NCI-H82 (cell line): ENCODE results near the gene SCGB3A1.

ENCODE experiments used
- DNase-seq: peaks from one replicate; lab custom pipeline; 2025; lab: John Stamatoyannopoulos, UW

Gene SCGB3A1

DNA sequence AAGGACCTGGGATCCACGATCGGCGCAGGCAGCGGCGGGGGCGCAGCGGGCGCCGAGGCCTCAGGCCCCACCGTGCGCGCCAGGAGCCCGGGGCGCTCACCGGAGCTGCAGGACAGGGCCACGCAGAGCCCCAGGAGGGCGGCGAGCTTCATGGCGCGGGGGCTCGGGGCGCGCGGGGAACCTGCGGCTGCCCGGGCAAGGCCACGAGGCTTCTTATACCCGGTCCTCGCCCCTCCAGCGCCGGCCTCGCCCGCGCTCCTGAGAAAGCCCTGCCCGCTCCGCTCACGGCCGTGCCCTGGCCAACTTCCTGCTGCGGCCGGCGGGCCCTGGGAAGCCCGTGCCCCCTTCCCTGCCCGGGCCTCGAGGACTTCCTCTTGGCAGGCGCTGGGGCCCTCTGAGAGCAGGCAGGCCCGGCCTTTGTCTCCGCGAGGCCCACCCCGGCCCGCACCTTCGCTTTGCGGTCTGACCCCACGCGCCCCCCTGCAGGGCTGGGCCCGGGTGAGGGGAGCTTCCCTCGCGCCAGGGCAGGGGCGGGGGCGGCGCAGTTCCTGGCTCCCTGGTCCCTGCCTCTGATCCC is at the start of gene SCGB3A1:
Gene SCGB3A1, minus strand, starts transcription at position 189 of the 577 bp plus-strand sequence. Its CDS starts 37 bp downstream, at position 152.
- no peak for DNase-seq

GRCh38 chr5:180640611-180640860 is 49.2 kb upstream of the SCGB3A1 start:
- no peak for DNase-seq

DNA sequence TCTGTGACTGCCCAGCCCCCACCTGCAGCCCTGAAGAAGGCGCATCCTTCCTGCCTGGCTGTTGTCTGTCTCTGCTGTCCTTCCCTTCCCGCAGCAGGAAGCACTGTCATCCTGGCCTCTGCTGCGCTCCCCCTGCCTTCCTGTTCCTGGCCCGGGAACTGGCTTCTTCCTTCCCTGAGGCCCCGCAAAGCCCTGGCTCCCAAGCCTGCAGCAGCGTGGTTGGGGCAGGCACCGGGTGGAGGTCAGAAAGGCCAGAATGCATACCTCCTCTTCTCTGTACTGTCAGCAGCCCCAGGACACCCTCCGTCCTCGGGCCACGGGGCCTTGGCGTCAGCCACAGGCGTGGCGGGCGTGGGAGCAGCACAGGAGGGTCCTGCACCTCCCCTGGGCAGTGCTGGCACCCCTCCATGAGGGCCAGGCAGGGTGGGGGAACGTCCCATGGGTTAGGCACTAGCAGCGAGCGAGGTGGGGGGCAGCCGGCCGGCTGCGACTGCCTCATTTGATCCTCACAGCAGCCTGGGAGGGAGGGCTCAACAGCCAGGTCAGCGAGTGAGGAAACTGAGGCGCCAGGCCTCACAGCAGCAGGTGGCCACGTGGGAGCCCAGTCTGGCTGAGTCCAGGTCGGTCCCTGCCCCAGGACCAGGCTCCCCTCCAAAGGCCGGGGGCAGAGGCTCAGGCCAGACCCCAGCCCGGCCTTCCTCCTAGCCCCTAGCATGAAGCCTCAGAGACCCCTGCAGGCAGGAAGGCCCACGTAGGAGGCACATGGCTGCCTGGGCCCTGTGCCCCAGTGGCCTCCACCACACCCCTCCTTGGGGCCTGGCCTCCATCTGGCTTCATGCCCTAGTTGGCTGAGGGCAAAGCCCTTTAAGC is 48.7 kb upstream of the SCGB3A1 start:
- DNase-seq: no peak

DNA sequence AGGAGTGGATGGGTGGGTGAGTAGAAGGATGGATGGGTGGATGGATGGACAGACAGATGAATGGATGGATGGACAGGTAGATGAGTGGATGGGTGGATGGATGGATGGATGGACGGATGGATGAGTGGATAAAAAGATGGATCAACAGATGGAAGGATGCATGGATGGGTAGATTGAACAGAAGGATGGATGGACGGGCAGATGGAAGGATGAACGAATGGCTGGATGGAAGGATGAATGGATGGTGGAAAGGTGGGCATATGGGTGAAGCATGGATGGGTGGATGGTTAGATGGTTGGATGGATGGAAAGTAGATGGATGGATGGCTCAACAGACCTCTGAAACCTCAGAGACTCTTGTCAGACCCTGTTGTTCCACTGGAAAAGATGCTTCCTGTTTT is 48.0 kb upstream of the SCGB3A1 start:
- no peak for DNase-seq

- DNase-seq: no peak
These were observed 46.8 kb upstream of the SCGB3A1 start for GRCh38 chr5:180637962-180638680.

- no peak for DNase-seq
These were observed 45.2 kb upstream of the SCGB3A1 start for GRCh38 chr5:180636403-180637075.

DNA sequence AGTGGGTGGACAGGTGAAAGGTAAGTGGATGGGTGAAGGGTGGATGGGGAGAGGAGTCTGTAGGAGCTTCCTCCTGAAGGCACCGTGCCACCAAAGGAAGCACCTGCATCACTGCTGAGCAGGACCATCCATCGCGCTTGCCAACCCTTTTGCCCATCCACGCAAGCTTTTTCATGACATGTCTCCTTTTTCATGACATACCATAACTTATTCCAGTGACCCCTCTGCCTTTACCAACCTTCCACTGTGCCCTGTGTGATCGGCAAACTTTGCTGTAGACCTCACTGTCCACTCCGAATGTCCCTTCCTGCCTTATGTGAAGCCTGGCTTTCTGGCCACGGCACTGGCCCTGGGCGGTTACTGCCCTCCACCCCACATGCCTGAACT is 44.7 kb upstream of the SCGB3A1 start:
- DNase-seq: no peak

DNA sequence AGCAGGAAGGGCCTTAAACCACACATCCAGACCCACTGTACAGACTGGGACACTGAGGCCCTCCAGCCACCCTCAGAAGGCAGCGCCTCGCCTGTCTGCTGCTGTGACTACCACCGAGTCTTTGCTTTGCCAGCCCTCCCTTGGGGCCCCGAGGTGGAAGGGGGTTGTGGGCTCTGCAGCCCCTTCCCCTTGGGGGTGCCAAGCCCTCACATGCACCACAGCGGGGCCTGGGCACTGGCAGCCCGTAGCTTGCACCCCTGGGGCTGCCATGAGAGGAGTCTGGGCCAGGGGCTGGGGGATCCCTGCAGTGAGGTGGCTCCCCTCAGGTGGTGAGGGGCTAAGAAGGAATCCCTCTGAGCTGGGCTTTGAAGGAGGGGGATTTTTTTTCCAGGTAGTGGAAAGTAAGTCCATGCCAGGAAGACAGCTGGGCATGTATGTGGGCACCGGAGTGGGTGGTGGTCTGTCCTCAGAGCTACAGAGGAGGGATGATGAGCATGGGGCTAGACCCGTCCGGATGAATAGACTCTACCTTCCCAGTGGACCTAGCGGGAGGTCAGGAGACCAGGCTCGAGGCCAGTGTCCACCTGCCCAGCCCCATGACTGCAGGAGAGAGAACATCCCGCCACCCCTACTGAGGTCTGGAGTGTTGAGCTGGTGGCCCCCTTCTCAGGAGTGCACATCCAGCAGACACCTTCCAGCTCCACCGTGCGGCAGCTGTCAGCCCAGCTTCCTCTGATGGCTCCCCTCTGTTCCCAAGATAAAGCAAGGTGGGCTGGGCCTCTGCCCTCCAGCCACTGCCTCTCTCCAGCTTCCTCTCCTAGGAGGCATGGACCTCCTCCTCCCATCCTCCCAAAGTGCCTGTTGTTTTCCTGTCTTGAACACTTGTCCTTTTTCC is 42.2 kb upstream of the SCGB3A1 start:
- no peak for DNase-seq

GRCh38 chr5:180632768-180633167 is 41.5 kb upstream of the SCGB3A1 start:
- no peak for DNase-seq

- DNase-seq: no peak
These were observed 40.5 kb upstream of the SCGB3A1 start for GRCh38 chr5:180631549-180632383.

DNA sequence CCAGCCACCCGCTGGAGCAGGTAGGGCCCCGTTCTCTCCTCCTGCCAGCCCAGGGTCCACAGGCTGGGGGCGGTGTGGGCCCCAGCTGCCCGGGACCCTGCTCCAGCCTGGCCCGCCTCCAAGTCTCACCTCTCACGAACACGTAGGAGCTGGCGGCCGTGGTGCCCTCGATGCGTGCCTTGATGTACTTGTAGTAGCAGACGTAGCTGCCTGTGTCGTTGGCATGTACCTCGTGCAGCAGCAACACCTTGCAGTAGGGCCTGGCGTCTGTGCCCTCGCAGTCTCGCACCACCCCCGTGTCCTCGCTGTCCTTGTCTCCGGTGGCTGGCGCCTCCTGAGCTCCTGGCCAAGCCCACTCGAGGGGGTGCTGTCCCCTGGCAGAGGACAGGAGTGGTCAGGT is 39.1 kb upstream of the SCGB3A1 start:
- DNase-seq: no peak

DNA sequence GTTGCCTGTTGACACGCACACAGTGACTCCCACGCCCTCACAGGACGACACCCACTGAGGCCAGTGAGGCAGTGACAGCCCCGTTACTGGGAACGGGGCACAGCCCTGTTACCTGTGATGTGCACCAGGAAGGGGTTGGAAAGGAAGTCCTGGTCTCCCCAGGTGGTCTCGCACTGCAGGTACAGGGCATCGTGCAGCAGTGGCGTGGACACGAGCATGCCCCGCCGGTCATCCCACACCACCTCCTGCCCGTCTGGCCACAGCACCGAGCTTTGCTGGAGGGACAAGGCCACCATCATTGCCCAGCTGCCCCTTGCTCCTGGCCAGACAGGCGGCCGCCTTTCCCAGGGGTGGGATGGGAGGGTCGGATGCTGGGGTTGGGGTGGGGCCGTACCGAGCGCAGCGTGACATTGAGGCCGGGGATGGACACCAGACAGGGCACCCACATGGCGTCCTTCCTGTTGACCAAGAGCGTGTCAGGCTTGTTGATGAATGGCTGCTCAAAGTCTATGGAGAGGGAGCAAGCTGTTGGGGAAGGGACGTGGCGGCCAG is 38.6 kb upstream of the SCGB3A1 start:
- DNase-seq: no peak

DNA sequence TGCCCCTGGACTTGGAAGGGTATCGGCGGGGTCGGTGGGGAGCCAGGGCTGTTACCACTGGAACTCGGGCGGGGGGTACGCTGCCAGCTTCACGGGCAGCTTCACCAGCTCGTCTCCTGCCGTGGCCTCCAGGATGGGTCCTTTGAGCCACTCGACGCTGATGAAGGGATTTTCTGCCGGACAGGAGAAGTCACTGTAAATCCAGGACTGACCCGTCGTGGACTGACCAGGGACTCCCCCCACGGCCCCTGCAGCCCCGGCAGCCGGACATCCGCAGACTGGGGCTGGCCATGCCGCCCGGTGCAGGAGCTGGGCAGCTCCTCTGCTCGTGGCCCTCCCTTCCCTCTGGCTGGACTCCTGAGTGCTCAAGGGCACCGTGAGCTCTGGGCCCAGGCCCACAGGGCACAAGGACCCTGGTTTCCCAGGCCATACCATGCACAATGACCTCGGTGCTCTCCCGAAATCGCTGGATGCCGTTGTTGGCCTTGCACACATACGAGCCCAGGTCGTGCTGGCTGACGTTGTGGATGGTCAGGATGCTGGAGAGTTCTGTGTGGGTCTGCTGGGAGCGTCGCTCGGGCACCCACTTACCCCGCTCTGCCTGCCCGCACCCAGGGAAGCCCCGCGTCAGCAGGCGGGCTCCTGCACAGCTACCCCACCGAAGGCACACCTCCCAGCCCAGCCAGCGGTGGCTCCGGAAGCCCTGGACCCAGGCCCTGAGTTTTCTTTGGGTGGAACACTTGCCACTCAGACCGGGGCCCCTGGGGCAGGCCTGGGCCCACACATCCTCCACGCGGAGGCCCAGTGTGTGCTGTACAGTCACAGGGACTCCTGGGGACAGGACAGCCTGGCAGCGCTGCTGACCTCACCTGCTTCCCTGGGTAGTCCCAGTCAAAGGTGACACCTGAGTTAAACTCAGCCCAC is 37.8 kb upstream of the SCGB3A1 start:
- DNase-seq: no peak

GRCh38 chr5:180628211-180628610 is 36.9 kb upstream of the SCGB3A1 start:
- DNase-seq: no peak

- DNase-seq: no peak
These were observed 36.3 kb upstream of the SCGB3A1 start for GRCh38 chr5:180627386-180628120.

DNA sequence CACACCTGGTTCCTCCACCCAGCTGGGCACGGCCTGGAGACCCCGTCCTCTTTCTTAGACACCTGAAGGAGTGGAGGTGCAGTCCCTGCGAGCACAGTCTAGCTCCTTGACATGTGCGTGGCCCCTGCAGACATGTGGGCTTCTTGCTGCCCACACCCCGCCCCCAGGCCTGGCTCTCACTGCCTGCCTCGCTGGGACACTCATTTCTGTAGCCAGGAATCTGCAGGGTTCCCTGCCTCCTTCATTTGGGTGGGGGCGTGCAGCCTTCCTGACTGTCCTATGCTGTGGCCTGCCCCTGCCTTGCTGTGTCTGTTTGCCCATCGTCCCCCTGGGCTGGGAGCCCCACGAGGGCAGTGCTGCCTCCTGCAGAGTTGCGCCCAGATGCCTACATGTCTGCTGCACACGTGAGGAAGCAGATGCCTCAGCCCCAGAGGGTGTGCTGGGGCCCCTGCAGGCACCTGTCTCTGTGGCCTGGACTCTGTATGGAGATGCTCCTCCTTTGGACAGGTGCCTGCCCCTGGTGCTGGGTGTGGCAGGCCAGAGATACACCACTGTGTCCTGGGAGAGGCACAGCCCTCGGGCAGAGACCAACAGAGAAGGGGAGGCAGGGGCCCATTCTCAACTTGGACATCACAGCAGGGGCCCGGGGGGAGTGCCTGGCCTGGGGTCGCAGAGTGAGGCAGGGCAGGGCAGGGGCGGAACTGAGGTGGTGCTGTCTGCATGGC is 35.5 kb upstream of the SCGB3A1 start:
- DNase-seq: no peak

GRCh38 chr5:180625791-180626660 is 34.7 kb upstream of the SCGB3A1 start:
- DNase-seq: no peak
